DOHH2 (cell line): ENCODE measurements around the gene STYK1.

ENCODE experiments used
- CTCF ChIP-seq: fragments of 200-600 bp; sonication (generic); IDR thresholded peaks from one replicate; pipeline ENCODE4 v1.5.1; 2014; ENCODE audit warnings: antibody characterized with exemption, mild to moderate bottlenecking, low read depth, low read length; ENCODE audit not compliant: poor library complexity, severe bottlenecking
- EZH2phosphoT487 ChIP-seq: fragments of 200-600 bp; sonication (generic); IDR thresholded peaks from 2 replicates; pipeline ENCODE4 v1.6.1; 2017; ENCODE audit warnings: borderline replicate concordance, mild to moderate bottlenecking, antibody characterized with exemption, low read length, moderate library complexity, mixed read lengths

- no peak for TF ChIP-seq CTCF
- no peak for TF ChIP-seq EZH2phosphoT487
Observed at GRCh38 chr12:10584415-10584814, 89.4 kb downstream of the STYK1 start.
